Mesendoderm (in vitro differentiated cells): Measurements from ENCODE around the gene SMAD2.
A peak's percentile ranks its signal among the peaks of the same experiment; 100 is the strongest.

ENCODE experiments used
- DNase-seq: peaks from one replicate; pipeline ENCODE4 v3.0.0; 2013
- H2AK5ac ChIP-seq: 2 replicates; pipeline ENCODE4 v1.6.1; 2013; ENCODE audit warnings: low read length, inconsistent platforms
- H2BK120ac ChIP-seq: 2 replicates; pipeline ENCODE4 v1.6.1; 2013; ENCODE audit warnings: low read depth, mild to moderate bottlenecking, low read length, moderate library complexity, mixed read lengths
- H2BK15ac ChIP-seq: replicated peaks from 2 replicates; pipeline ENCODE4 v1.6.1; 2013; ENCODE audit warnings: low read depth, mild to moderate bottlenecking, moderate library complexity
- H2BK5ac ChIP-seq: 2 replicates; pipeline ENCODE4 v1.6.1; 2013; ENCODE audit warnings: low read length, inconsistent platforms
- H3K18ac ChIP-seq: 2 replicates; pipeline ENCODE4 v1.6.1; 2013; ENCODE audit warnings: mild to moderate bottlenecking, low read length, mixed read lengths
- H3K23ac ChIP-seq: one replicate; pipeline ENCODE4 v1.6.1; 2013; ENCODE audit warnings: low read length
- H3K27ac ChIP-seq: 2 replicates; pipeline ENCODE4 v1.5.1; 2013; ENCODE audit warnings: low read depth, mild to moderate bottlenecking, inconsistent platforms, low read length, moderate library complexity
- H3K27me3 ChIP-seq: 2 replicates; pipeline ENCODE4 v1.6.1; 2013; ENCODE audit warnings: low read length, control low read depth, mild to moderate bottlenecking, inconsistent platforms; ENCODE audit not compliant: insufficient read depth, poor library complexity
- H3K36me3 ChIP-seq: 2 replicates; pipeline ENCODE4 v1.6.1; 2013; ENCODE audit warnings: low read length, inconsistent platforms; ENCODE audit not compliant: control insufficient read depth, insufficient read depth
- H3K4ac ChIP-seq: one replicate; pipeline ENCODE4 v1.6.1; 2013; ENCODE audit warnings: low read depth, mild to moderate bottlenecking, low read length, moderate library complexity
- H3K4me1 ChIP-seq: 2 replicates; pipeline ENCODE4 v1.6.1; 2013; ENCODE audit warnings: low read depth, low read length, inconsistent platforms; ENCODE audit not compliant: control insufficient read depth
- H3K4me2 ChIP-seq: 2 replicates; pipeline ENCODE4 v1.6.1; 2013; ENCODE audit warnings: low read length
- H3K4me3 ChIP-seq: 2 replicates; pipeline ENCODE4 v1.5.1; 2013; ENCODE audit warnings: mild to moderate bottlenecking, low read length
- H3K56ac ChIP-seq: one replicate; pipeline ENCODE4 v1.6.1; 2013; ENCODE audit warnings: low read length
- H3K79me1 ChIP-seq: 2 replicates; pipeline ENCODE4 v1.6.1; 2013; ENCODE audit warnings: low read length, inconsistent platforms
- H3K79me2 ChIP-seq: 2 replicates; pipeline ENCODE4 v1.6.1; 2013; ENCODE audit warnings: mild to moderate bottlenecking, low read length; ENCODE audit not compliant: control insufficient read depth, insufficient read depth
- H3K9ac ChIP-seq: 2 replicates; pipeline ENCODE4 v1.6.1; 2013; ENCODE audit warnings: low read length, inconsistent platforms
- H4K5ac ChIP-seq: one replicate; pipeline ENCODE4 v1.6.1; 2013; ENCODE audit warnings: low read length
- H4K8ac ChIP-seq: one replicate; pipeline ENCODE4 v1.6.1; 2013; ENCODE audit warnings: low read depth, mild to moderate bottlenecking, control low read depth, low read length, moderate library complexity
- WGBS: extraction: QIAGEN DNeasy Blood & Tissue Kit; methylation state at CpG from one replicate; pipeline ENCODE4 v1.1.7; 2013; ENCODE audit warnings: low lambda C conversion rate, missing lambda C conversion rate; ENCODE audit not compliant: insufficient coverage; ENCODE audit errors: extremely low coverage; 5-methylcytosine and 5-hydroxymethylcytosine counted together

SMAD2 gene

GRCh38 chr18:47901624-47902362 lies 28.7 kb downstream of the SMAD2 start:
- no peak overlapping the region for H2BK15ac ChIP-seq
- peaks cover 17% of the 10 kb centered on the region for H3K4me1 ChIP-seq
- H3K27me3 ChIP-seq = no peaks in the 10 kb centered on the region
- H2BK5ac ChIP-seq = no peak overlapping the region
- no peak overlapping the region for H2BK120ac ChIP-seq
- peaks cover 6% of the 10 kb centered on the region for H3K79me1 ChIP-seq
- H4K5ac ChIP-seq = no peak overlapping the region
- WGBS = no CpG with 5 or more reads among the region's 7 CpGs
- H3K4ac ChIP-seq = no peak overlapping the region
- no peak overlapping the region for H2AK5ac ChIP-seq
- H4K8ac ChIP-seq = no peak overlapping the region
- H3K4me3 ChIP-seq = no peak overlapping the region
- H3K56ac ChIP-seq = peak overlapping the region; percentile 44
- H3K9ac ChIP-seq = peak overlapping the region; percentile 11
- H3K79me2 ChIP-seq = peaks cover 49% of the 10 kb centered on the region
- H3K18ac ChIP-seq = peak overlapping the region; percentile 39
- H3K36me3 ChIP-seq = no peaks in the 10 kb centered on the region
- peak; percentile 96 for DNase-seq
- peak overlapping the region; percentile 90 for H3K27ac ChIP-seq
- no peak overlapping the region for H3K4me2 ChIP-seq
- H3K23ac ChIP-seq = no peak overlapping the region

DNA sequence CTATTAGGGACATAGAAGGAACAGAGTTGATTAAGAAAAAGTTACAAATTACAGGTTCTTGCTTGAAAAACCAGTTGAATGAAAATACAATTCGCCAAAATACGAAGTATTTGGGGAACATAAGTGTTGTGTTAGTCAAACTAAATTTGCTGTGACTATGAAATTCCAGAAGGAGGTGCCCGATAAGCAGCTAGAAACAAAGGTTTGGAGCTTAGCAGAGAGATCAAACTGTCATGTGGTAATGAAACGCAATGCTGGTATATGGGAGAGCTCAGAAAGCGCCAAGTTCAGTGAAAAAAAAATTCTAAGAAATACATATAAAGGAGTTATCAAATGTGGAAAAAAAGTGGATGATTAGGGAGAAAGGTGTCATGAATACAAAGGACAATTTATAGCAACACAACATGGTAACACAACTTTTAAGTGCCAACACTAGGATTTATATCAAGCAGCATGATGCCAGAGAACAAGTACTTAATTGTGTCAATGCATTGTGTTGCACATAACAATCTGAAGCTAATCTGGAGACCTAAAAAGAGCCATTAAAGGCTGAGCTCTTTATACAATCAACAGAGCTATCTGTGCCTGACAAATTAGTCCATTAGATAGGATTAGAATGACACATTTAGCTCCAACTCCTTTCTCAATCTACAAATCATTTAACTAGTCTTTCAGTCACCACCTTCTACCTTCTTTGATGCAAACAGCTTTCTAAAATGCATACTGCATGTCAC lies 31.2 kb downstream of the SMAD2 start:
- no peak overlapping the region for H2BK5ac ChIP-seq
- peaks cover 22% of the 10 kb centered on the region for H3K4me1 ChIP-seq
- H3K56ac ChIP-seq = peak overlapping the region; percentile 51
- H3K18ac ChIP-seq = peak overlapping the region; percentile 68
- no CpG with 5 or more reads among the region's 5 CpGs for WGBS
- no peak overlapping the region for H3K4me3 ChIP-seq
- peak; percentile 84 for DNase-seq
- H3K79me1 ChIP-seq = peaks cover 15% of the 10 kb centered on the region
- no peak overlapping the region for H3K4ac ChIP-seq
- no peak overlapping the region for H3K23ac ChIP-seq
- no peak overlapping the region for H3K27ac ChIP-seq
- H3K27me3 ChIP-seq = no peaks in the 10 kb centered on the region
- H4K5ac ChIP-seq = no peak overlapping the region
- H2BK120ac ChIP-seq = no peak overlapping the region
- peaks cover 2% of the 10 kb centered on the region for H3K36me3 ChIP-seq
- H2BK15ac ChIP-seq = no peak overlapping the region
- H3K9ac ChIP-seq = peak overlapping the region; percentile 43
- H3K4me2 ChIP-seq = no peak overlapping the region
- peaks cover 46% of the 10 kb centered on the region for H3K79me2 ChIP-seq
- H2AK5ac ChIP-seq = no peak overlapping the region
- no peak overlapping the region for H4K8ac ChIP-seq

DNA sequence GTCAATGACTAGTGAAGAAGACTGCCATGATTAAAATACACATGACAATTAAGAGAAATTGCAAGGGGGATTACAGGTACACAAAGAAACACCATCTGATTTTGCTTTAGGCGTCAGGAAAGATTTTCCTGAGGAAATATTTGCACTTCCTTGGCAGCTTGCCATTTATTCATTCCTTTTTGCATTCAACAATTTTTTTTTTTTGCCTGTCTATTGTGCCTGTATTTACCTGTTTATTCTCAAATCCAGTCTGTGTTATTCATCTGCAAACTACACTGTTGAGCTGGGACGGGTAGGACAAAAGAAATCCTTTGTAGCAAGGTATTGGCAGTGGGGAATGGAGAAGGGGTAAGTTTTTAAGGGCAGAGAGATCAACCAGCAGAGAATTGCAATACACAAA lies 31.8 kb downstream of the SMAD2 start:
- Histone ChIP-seq H4K8ac (peak overlapping the region; percentile 39), H3K9ac (peak overlapping the region; percentile 43), H2BK120ac (no peak overlapping the region), H2AK5ac (no peak overlapping the region), H3K4me3 (no peak overlapping the region), H3K27ac (no peak overlapping the region), H3K18ac (peak overlapping the region; percentile 68), H3K56ac (peak overlapping the region; percentile 51), H2BK15ac (no peak overlapping the region), H3K4ac (no peak overlapping the region), H2BK5ac (no peak overlapping the region), H4K5ac (no peak overlapping the region), H3K79me2 (peaks cover 46% of the 10 kb centered on the region), H3K4me1 (peaks cover 23% of the 10 kb centered on the region), H3K4me2 (no peak overlapping the region), H3K23ac (no peak overlapping the region), H3K27me3 (no peaks in the 10 kb centered on the region), H3K79me1 (peaks cover 16% of the 10 kb centered on the region), H3K36me3 (peaks cover 2% of the 10 kb centered on the region)
- DNase-seq = no peak
- WGBS = no CpG with 5 or more reads among the region's 2 CpGs

GRCh38 chr18:47898055-47898454 lies 32.4 kb downstream of the SMAD2 start:
- H3K79me1 ChIP-seq = peaks cover 16% of the 10 kb centered on the region
- no peak overlapping the region for H4K5ac ChIP-seq
- no peaks in the 10 kb centered on the region for H3K27me3 ChIP-seq
- H2BK120ac ChIP-seq = no peak overlapping the region
- peaks cover 2% of the 10 kb centered on the region for H3K36me3 ChIP-seq
- no peak overlapping the region for H2BK15ac ChIP-seq
- H3K4ac ChIP-seq = no peak overlapping the region
- WGBS = no CpG with 5 or more reads among the region's 3 CpGs
- H3K4me1 ChIP-seq = peaks cover 21% of the 10 kb centered on the region
- H2BK5ac ChIP-seq = no peak overlapping the region
- peaks cover 44% of the 10 kb centered on the region for H3K79me2 ChIP-seq
- no peak for DNase-seq
- no peak overlapping the region for H3K4me3 ChIP-seq
- H2AK5ac ChIP-seq = no peak overlapping the region
- H4K8ac ChIP-seq = no peak overlapping the region
- no peak overlapping the region for H3K56ac ChIP-seq
- H3K4me2 ChIP-seq = no peak overlapping the region
- H3K27ac ChIP-seq = no peak overlapping the region
- no peak overlapping the region for H3K9ac ChIP-seq
- no peak overlapping the region for H3K23ac ChIP-seq
- H3K18ac ChIP-seq = no peak overlapping the region

DNA sequence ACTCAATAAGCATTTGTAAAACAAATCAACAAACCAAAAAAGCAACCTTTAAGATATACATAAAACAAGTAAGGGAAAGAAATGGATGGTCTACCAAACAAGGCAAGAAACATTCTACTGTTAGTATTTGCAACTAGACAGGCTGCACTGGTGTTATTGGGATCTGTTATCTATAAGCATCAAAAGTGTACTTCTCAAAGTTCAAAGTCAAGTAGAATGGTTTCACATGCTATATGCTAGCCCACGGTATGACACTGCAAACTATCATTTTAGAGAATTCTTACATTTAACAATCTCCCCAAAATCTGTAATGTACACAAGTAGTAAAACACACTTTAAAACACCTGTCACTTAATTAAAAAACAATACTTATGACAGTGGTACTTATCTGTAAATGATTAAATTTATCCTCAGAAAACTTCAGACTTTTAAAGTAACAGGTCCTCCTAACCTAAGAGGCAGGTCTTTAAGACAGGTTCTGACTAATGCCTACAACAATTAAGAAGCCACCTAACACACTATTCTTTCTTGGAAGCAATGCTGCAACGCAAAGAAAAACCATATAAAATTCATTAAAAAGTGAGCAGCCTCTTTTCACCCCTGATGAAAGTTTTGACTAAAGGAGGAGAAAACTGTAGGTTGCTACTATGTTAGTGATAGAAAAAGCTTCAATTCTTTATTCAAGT lies 34.8 kb downstream of the SMAD2 start:
- no peaks in the 10 kb centered on the region for H3K27me3 ChIP-seq
- peaks cover 41% of the 10 kb centered on the region for H3K79me2 ChIP-seq
- peaks cover 2% of the 10 kb centered on the region for H3K36me3 ChIP-seq
- no CpG with 5 or more reads among the region's 2 CpGs for WGBS
- peaks cover 15% of the 10 kb centered on the region for H3K4me1 ChIP-seq
- no peak overlapping the region for H3K4me3 ChIP-seq
- H2BK5ac ChIP-seq = no peak overlapping the region
- DNase-seq = no peak
- H3K4me2 ChIP-seq = no peak overlapping the region
- H2AK5ac ChIP-seq = no peak overlapping the region
- no peak overlapping the region for H3K23ac ChIP-seq
- peaks cover 16% of the 10 kb centered on the region for H3K79me1 ChIP-seq
- H3K9ac ChIP-seq = no peak overlapping the region
- no peak overlapping the region for H3K27ac ChIP-seq
- no peak overlapping the region for H2BK15ac ChIP-seq
- no peak overlapping the region for H4K5ac ChIP-seq
- no peak overlapping the region for H2BK120ac ChIP-seq
- H3K56ac ChIP-seq = no peak overlapping the region
- H3K18ac ChIP-seq = no peak overlapping the region
- H4K8ac ChIP-seq = no peak overlapping the region
- no peak overlapping the region for H3K4ac ChIP-seq
